Fibroblast of skin of right quadriceps (primary cell): ENCODE measurements around the gene RABGAP1L.
A peak's percentile ranks its signal among the peaks of the same experiment; 100 is the strongest.

Source experiments
- DNase-seq: peaks from one replicate; pipeline ENCODE4 v3.0.0-alpha.2; 2013

The RABGAP1L gene

GRCh38 chr1:174982971-174983689 lies 823.8 kb downstream of the RABGAP1L start:
- peak; percentile 34 for DNase-seq

- no peak for DNase-seq
Observed at GRCh38 chr1:174984952-174985351, 825.6 kb downstream of the RABGAP1L start.

GRCh38 chr1:174988539-174988938 lies 829.2 kb downstream of the RABGAP1L start:
- no peak for DNase-seq

- DNase-seq, result no peak
Observed at GRCh38 chr1:174988986-174989385, 829.7 kb downstream of the RABGAP1L start.

- no peak for DNase-seq
Observed at GRCh38 chr1:174989536-174990220, 830.4 kb downstream of the RABGAP1L start.

GRCh38 chr1:174990382-174990999 lies 831.2 kb downstream of the RABGAP1L start:
- DNase-seq, result peak; percentile 51

GRCh38 chr1:174991473-174991872 lies 832.2 kb downstream of the RABGAP1L start:
- no peak for DNase-seq

GRCh38 chr1:174995121-174995520 lies 835.8 kb downstream of the RABGAP1L start:
- DNase-seq, result no peak

GRCh38 chr1:174995916-174996315 lies 836.6 kb downstream of the RABGAP1L start:
- DNase-seq, result no peak

- DNase-seq, result no peak
Observed at GRCh38 chr1:174996476-174996875, 837.2 kb downstream of the RABGAP1L start.

- no peak for DNase-seq
Observed at GRCh38 chr1:174997041-174997440, 837.7 kb downstream of the RABGAP1L start.

GRCh38 chr1:174998569-174999215 lies 839.4 kb downstream of the RABGAP1L start:
- DNase-seq, result peak; percentile 67

- peak; percentile 99 for DNase-seq
Observed at GRCh38 chr1:174999216-174999935, 840.1 kb downstream of the RABGAP1L start.

- DNase-seq, result no peak
Observed at GRCh38 chr1:174999936-175000696, 840.8 kb downstream of the RABGAP1L start, which contains the start of gene CACYBP. Gene CACYBP, plus strand, starts transcription at chr1:174999947. Its CDS starts 234 bp downstream, at chr1:175000181.

GRCh38 chr1:175000697-175001187 lies 841.4 kb downstream of the RABGAP1L start:
- no peak for DNase-seq

GRCh38 chr1:175002910-175003517 lies 843.7 kb downstream of the RABGAP1L start:
- DNase-seq, result no peak

GRCh38 chr1:175003521-175003920 lies 844.2 kb downstream of the RABGAP1L start:
- no peak for DNase-seq

- DNase-seq, result no peak
Observed at GRCh38 chr1:175005085-175005783, 845.9 kb downstream of the RABGAP1L start.

- DNase-seq, result no peak
Observed at GRCh38 chr1:175009532-175009931, 850.2 kb downstream of the RABGAP1L start.

- DNase-seq, result no peak
Observed at GRCh38 chr1:175013445-175013844, 854.1 kb downstream of the RABGAP1L start.

- DNase-seq, result peak; percentile 74
Observed at GRCh38 chr1:175015243-175015642, 855.9 kb downstream of the RABGAP1L start.
